Measurements from ENCODE around the gene ORAI2. TPM values are rescaled to one million over a fixed set of nuclear protein-coding genes. Genes with fewer than 3 reads are reported as not detected.

Gene ORAI2
- total and polyA plus RNA-seq, 2 of the 13 experiments (the other 11 are each of a cell fraction or from before 2014, with no cell fraction given): 3.0 to 6.0 TPM

- peaks cover 11% of the 10 kb centered on the region for H3K4me1 ChIP-seq (ENCODE audit: insufficient read depth, low read length)
- no peak for DNase-seq (ENCODE audit: low spot score)
- no peak overlapping the region for H3K4me2 ChIP-seq (ENCODE audit: low read depth, low read length)
- TF ChIP-seq GMEB1 (CRISPR knock-in tag; IDR thresholded peaks at IDR 0.05; ENCODE audit: borderline replicate concordance) (no peak), RNF2 (conservative IDR thresholded peaks at IDR 0.05; ENCODE audit: low read depth) (no peak), RXRA (CRISPR knock-in tag; IDR thresholded peaks at IDR 0.05) (no peak), LBX2 (CRISPR knock-in tag; IDR thresholded peaks at IDR 0.05; ENCODE audit: borderline replicate concordance) (no peak)
- no peak overlapping the region for H2AFZ ChIP-seq (ENCODE audit: low read length)
- ChIA-PET CTCF (ENCODE audit: low intra/inter-chr PET ratio, low total read pairs) (no interaction called here), POLR2A (no interaction called here)
- WGBS (ENCODE audit: low lambda C conversion rate): 93% methylated on average over 1 of the region's 1 CpG
- H3K9me3 ChIP-seq (ENCODE audit: low read length): no peaks in the 10 kb centered on the region
- H3K4me3 ChIP-seq (replicated peaks in 1 of 3; ENCODE audit: insufficient read depth in 1 of 3, low read depth in 2 of 3, low read length in 3 of 3): no peak overlapping the region
- no peak overlapping the region for H3K27ac ChIP-seq (ENCODE audit: extremely low read length, insufficient read depth, low read length)
- no peak overlapping the region for H3K9ac ChIP-seq (ENCODE audit: insufficient read depth, low read depth, low read length)
- peaks cover 6% of the 10 kb centered on the region for H3K79me2 ChIP-seq (ENCODE audit: insufficient read depth, low read length)
- in situ Hi-C loops (cut with HindIII; ENCODE audit: extremely low pct_ligation_motif_present, low pct_unique_long_range_greater_than_20kb): loop anchor here (5.0 kb wide), 1 partner anchor 105 kb away; the partner anchor contains the start of gene SH2B2
- no TSS peak for BruUV-seq (replicated peaks)
- ATAC-seq: no peak
- peaks cover 4% of the 10 kb centered on the region; the same call in 1 of the 2 replicates for H4K20me1 ChIP-seq (ENCODE audit: insufficient read depth, low read length)
- H3K27me3 ChIP-seq (ENCODE audit: control insufficient read depth in 1 of 2, insufficient read depth in 2 of 2, low read length in 2 of 2): no peaks in the 10 kb centered on the region
- no peak for FAIRE-seq
- intact Hi-C loops (cut with micrococcal nuclease; ENCODE audit: unreplicated experiment): no loop called here
- peaks cover 5 to 15% of the 10 kb centered on the region in 2 experiments; a peak in 3 of 5 replicates for H3K36me3 ChIP-seq (replicated peaks in 1 of 2; ENCODE audit: control insufficient read depth in 1 of 2, insufficient read depth in 2 of 2, low read length in 2 of 2)
Measured at GRCh38 chr7:102392330-102392729, 41.0 kb upstream of the ORAI2 start.

DNA sequence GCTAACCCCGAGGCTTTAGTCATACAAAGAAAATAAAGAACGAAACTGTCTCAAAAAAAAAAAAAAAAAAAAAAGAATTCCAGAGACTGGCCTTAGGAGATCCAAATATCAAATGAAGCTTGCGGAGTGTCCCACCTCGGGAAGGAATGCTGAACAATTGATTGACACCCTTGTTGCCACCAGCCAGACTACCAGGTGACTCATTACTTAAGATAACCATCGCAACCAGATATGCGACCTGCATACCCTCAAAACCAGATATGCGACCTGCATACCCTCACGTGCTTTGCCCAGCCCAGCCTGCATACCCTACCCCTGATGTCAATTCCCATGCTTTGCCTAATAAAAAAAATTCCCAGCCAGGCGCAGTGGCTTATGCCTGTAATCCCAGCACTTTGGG, 39.9 kb upstream of the ORAI2 start:
- FAIRE-seq: no peak
- no peak overlapping the region for H2AFZ ChIP-seq (ENCODE audit: low read length)
- no peak for ATAC-seq
- DNase-seq (ENCODE audit: low spot score): no peak
- H3K79me2 ChIP-seq (ENCODE audit: insufficient read depth, low read length): peaks cover 9% of the 10 kb centered on the region
- H3K9me3 ChIP-seq (ENCODE audit: low read length): no peaks in the 10 kb centered on the region
- H3K27me3 ChIP-seq (ENCODE audit: control insufficient read depth in 1 of 2, insufficient read depth in 2 of 2, low read length in 2 of 2): no peaks in the 10 kb centered on the region
- BruUV-seq (replicated peaks): no TSS peak
- H3K27ac ChIP-seq (ENCODE audit: extremely low read length, insufficient read depth, low read length): no peak overlapping the region
- CTCF ChIA-PET (ENCODE audit: low intra/inter-chr PET ratio, low total read pairs): no interaction called here
- POLR2A ChIA-PET: no interaction called here
- no peak overlapping the region for H3K9ac ChIP-seq (ENCODE audit: insufficient read depth, low read depth, low read length)
- 92% methylated on average over 9 of the region's 9 CpGs for WGBS (ENCODE audit: low lambda C conversion rate)
- intact Hi-C loops (cut with micrococcal nuclease; ENCODE audit: unreplicated experiment): no loop called here
- peaks cover 17% of the 10 kb centered on the region for H3K4me1 ChIP-seq (ENCODE audit: insufficient read depth, low read length)
- H4K20me1 ChIP-seq (ENCODE audit: insufficient read depth, low read length): peaks cover 4% of the 10 kb centered on the region; the same call in 1 of the 2 replicates
- H3K36me3 ChIP-seq (replicated peaks in 1 of 2; ENCODE audit: control insufficient read depth in 1 of 2, insufficient read depth in 2 of 2, low read length in 2 of 2): peaks cover 5 to 18% of the 10 kb centered on the region in 2 experiments; a peak in 3 of 5 replicates
- no peak overlapping the region for H3K4me3 ChIP-seq (replicated peaks in 1 of 3; ENCODE audit: insufficient read depth in 1 of 3, low read depth in 2 of 3, low read length in 3 of 3)
- in situ Hi-C loops (cut with HindIII; ENCODE audit: extremely low pct_ligation_motif_present, low pct_unique_long_range_greater_than_20kb): loop anchor here (5.0 kb wide), 1 partner anchor 106 kb away; the partner anchor contains the start of gene SH2B2
- H3K4me2 ChIP-seq (ENCODE audit: low read depth, low read length): no peak overlapping the region
- TF ChIP-seq ZNF160 (CRISPR knock-in tag; IDR thresholded peaks at IDR 0.05): no peak
- TF ChIP-seq ZNF280D (CRISPR knock-in tag; IDR thresholded peaks at IDR 0.05): no peak
- TF ChIP-seq ZNF260 (CRISPR knock-in tag; IDR thresholded peaks at IDR 0.05; ENCODE audit: borderline replicate concordance, low read depth): no peak
- TF ChIP-seq, protein P1, sequence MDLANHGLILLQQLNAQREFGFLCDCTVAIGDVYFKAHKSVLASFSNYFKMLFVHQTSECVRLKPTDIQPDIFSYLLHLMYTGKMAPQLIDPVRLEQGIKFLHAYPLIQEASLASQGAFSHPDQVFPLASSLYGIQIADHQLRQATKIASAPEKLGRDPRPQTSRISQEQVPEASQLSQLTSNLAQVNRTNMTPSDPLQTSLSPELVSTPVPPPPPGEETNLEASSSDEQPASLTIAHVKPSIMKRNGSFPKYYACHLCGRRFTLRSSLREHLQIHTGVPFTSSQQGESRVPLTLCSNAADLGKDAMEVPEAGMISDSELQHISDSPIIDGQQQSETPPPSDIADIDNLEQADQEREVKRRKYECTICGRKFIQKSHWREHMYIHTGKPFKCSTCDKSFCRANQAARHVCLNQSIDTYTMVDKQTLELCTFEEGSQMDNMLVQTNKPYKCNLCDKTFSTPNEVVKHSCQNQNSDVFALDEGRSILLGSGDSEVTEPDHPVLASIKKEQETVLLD (CRISPR knock-in tag; IDR thresholded peaks at IDR 0.05; ENCODE audit: low read depth): no peak

Data from HepG2 (cell line).